GM23338 (cell line): ENCODE results near the gene NT5C3B. TPM values are rescaled to one million over a fixed set of nuclear protein-coding genes. Genes with fewer than 3 reads are reported as not detected.
"Not testable (repeated sequence)": the region's sequence is repeated elsewhere in the genome, so short reads cannot be mapped to it uniquely, and the experiment has no call there.

ENCODE experiments used
- ATAC-seq: fragments of 200-7000 bp; cut with Tn5 transposase; 3 replicates; pipeline ENCODE4 v1.9.1; 2020
- DNase-seq: peaks from one replicate; pipeline ENCODE4 v3.0.0-alpha.2; 2015; ENCODE audit warnings: low spot score
- H2AFZ ChIP-seq: fragments of 200-600 bp; sonication (generic); 2 replicates; pipeline ENCODE4 v1.8.0; 2016; ENCODE audit warnings: antibody characterized with exemption, mild to moderate bottlenecking, moderate library complexity
- H3F3A ChIP-seq: fragments of 200-600 bp; sonication (generic); replicated peaks from 2 replicates; pipeline ENCODE4 v1.8.0; 2017; ENCODE audit warnings: antibody characterized with exemption, mixed run types, low read depth
- H3K27ac ChIP-seq: fragments of 200-600 bp; sonication (generic); 2 replicates; pipeline ENCODE4 v1.6.1; 2016; ENCODE audit warnings: low read depth
- H3K27me3 ChIP-seq: fragments of 200-600 bp; sonication (generic); 2 replicates; pipeline ENCODE4 v1.8.0; 2016; ENCODE audit warnings: mild to moderate bottlenecking, mixed run types, moderate library complexity; ENCODE audit not compliant: insufficient read depth
- H3K36me3 ChIP-seq: fragments of 200-600 bp; sonication (generic); 2 replicates; pipeline ENCODE4 v1.8.0; 2016; ENCODE audit warnings: mild to moderate bottlenecking; ENCODE audit not compliant: insufficient read depth
- H3K4me1 ChIP-seq: fragments of 200-600 bp; sonication (generic); 2 replicates; pipeline ENCODE4 v1.8.0; 2016; ENCODE audit warnings: mild to moderate bottlenecking, moderate library complexity; ENCODE audit not compliant: insufficient read depth
- H3K4me2 ChIP-seq: fragments of 200-600 bp; sonication (generic); 2 replicates; pipeline ENCODE4 v1.7.1; 2017; ENCODE audit warnings: mixed run types
- H3K4me3 ChIP-seq: fragments of 200-600 bp; sonication (generic); 2 replicates; pipeline ENCODE4 v1.6.1; 2016; ENCODE audit warnings: mixed run types
- H3K79me2 ChIP-seq: fragments of 200-600 bp; sonication (generic); replicated peaks from 2 replicates; pipeline ENCODE4 v1.8.0; 2017; ENCODE audit warnings: mild to moderate bottlenecking; ENCODE audit not compliant: insufficient read depth
- H3K9me2 ChIP-seq: fragments of 200-600 bp; sonication (generic); 2 replicates; pipeline ENCODE4 v1.8.0; 2017; ENCODE audit not compliant: insufficient read depth
- H4K20me1 ChIP-seq: fragments of 200-600 bp; sonication (generic); replicated peaks from 2 replicates; pipeline ENCODE4 v1.8.0; 2017; ENCODE audit warnings: mild to moderate bottlenecking; ENCODE audit not compliant: insufficient read depth
- H3K27ac Mint-ChIP-seq: 2 replicates; pipeline ENCODE4 v1.8.0; 2020; ENCODE audit warnings: inconsistent platforms, mild to moderate bottlenecking, moderate library complexity, mixed read lengths
- H3K27me3 Mint-ChIP-seq: 3 replicates; pipeline ENCODE4 v1.8.0; 2022; ENCODE audit warnings: low read depth, mild to moderate bottlenecking, moderate library complexity, mixed read lengths, inconsistent platforms; ENCODE audit not compliant: insufficient read depth, poor library complexity
- H3K36me3 Mint-ChIP-seq: 3 replicates; pipeline ENCODE4 v1.8.0; 2021; ENCODE audit warnings: low read depth, mild to moderate bottlenecking, inconsistent platforms, moderate library complexity, mixed read lengths
- H3K4me1 Mint-ChIP-seq: 3 replicates; pipeline ENCODE4 v1.8.0; 2020; ENCODE audit warnings: mild to moderate bottlenecking, inconsistent platforms, mixed read lengths
- H3K4me3 Mint-ChIP-seq: 3 replicates; pipeline ENCODE4 v1.8.0; 2021; ENCODE audit warnings: moderate library complexity, mild to moderate bottlenecking, inconsistent platforms, mixed read lengths
- H3K9me3 Mint-ChIP-seq: 3 replicates; pipeline ENCODE4 v1.8.0; 2020; ENCODE audit warnings: moderate library complexity, mild to moderate bottlenecking, inconsistent platforms, mixed read lengths
- CTCF ChIP-seq, 2 experiments: fragments of 200-600 bp in 1 of 2; sonication (generic) in 1 of 2; conservative IDR thresholded peaks; 2 replicates each; pipeline versions ENCODE4 v1.5.1 to v1.6.1; 2016 to 2017; ENCODE audit warnings: antibody characterized with exemption in 2 of 2, low read depth in 2 of 2, mild to moderate bottlenecking in 2 of 2, moderate library complexity in 1 of 2
- EZH2 ChIP-seq: fragments of 200-600 bp; sonication (generic); IDR thresholded peaks from one replicate; pipeline ENCODE4 v1.8.0; 2017; ENCODE audit warnings: antibody characterized with exemption, mild to moderate bottlenecking, low read depth; ENCODE audit not compliant: unreplicated experiment
- EZH2phosphoT487 ChIP-seq: fragments of 200-600 bp; sonication (generic); IDR thresholded peaks from one replicate; pipeline ENCODE4 v1.8.1; 2018; ENCODE audit warnings: antibody characterized with exemption; ENCODE audit not compliant: unreplicated experiment
- JUNB ChIP-seq: IDR thresholded peaks from one replicate; pipeline ENCODE4 v1.6.1; 2016; ENCODE audit warnings: antibody characterized with exemption; ENCODE audit not compliant: unreplicated experiment
- STAT1 ChIP-seq: IDR thresholded peaks from one replicate; pipeline ENCODE4 v1.6.1; 2016; ENCODE audit warnings: antibody characterized with exemption; ENCODE audit not compliant: unreplicated experiment
- polyA plus RNA-seq: library from polyadenylated mRNA; unstranded; fragments of >200 nt; fragmentation: Nextera tagmentation; extraction: Ambion mirVana; gene quantifications from 2 replicates; pipeline ENCODE4 v1.2.1, GENCODE V29; 2016
- total RNA-seq: library from RNA; depleted of rRNA; stranded (reverse); fragments of >200 nt; shearing (Covaris generic); gene quantifications from 2 replicates; pipeline ENCODE4 v1.2.3, GENCODE V29; 2014
- TF ChIP-seq, protein P1 (sequence below): IDR thresholded peaks from 2 replicates; pipeline ENCODE4 v1.6.1; 2016; ENCODE audit warnings: antibody characterized with exemption

Gene NT5C3B
- total and polyA plus RNA-seq, 2 experiments from 2014 or later: 58.2 to 78.3 TPM

- TF ChIP-seq, protein P1, sequence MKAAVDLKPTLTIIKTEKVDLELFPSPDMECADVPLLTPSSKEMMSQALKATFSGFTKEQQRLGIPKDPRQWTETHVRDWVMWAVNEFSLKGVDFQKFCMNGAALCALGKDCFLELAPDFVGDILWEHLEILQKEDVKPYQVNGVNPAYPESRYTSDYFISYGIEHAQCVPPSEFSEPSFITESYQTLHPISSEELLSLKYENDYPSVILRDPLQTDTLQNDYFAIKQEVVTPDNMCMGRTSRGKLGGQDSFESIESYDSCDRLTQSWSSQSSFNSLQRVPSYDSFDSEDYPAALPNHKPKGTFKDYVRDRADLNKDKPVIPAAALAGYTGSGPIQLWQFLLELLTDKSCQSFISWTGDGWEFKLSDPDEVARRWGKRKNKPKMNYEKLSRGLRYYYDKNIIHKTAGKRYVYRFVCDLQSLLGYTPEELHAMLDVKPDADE: no peak
- TF ChIP-seq JUNB (no peak), EZH2 (no peak), STAT1 (no peak), CTCF (conservative IDR thresholded peaks at IDR 0.05; ENCODE audit: low read depth in 2 of 2) (no peak)
Observed at GRCh38 chr17:41880130-41880529, 44.1 kb upstream of the NT5C3B start (continued).

GRCh38 chr17:41874293-41874670 is 38.2 kb upstream of the NT5C3B start:
- not testable (repeated sequence) for H3K4me1 ChIP-seq, H3K4me3 ChIP-seq, H3K9me2 ChIP-seq, DNase-seq, H3K4me1 Mint-ChIP-seq, H3K4me3 Mint-ChIP-seq, H3K27ac ChIP-seq, H3K27ac Mint-ChIP-seq, H3K4me2 ChIP-seq, H3K27me3 ChIP-seq, H3K27me3 Mint-ChIP-seq, ATAC-seq, H2AFZ ChIP-seq
- Histone ChIP-seq H3K36me3 (peaks cover 81% of the 10 kb centered on the region), H4K20me1 (peaks cover 21% of the 10 kb centered on the region), H3F3A (peaks cover 34% of the 10 kb centered on the region), H3K79me2 (0 out of 2 replicates have a peak, but pooled peaks cover 13% of the 10 kb centered on the region)
- Mint-ChIP-seq H3K9me3 (peaks cover 11% of the 10 kb centered on the region; the same call in 2 of the 3 replicates), H3K36me3 (peaks cover 97% of the 10 kb centered on the region)

DNA sequence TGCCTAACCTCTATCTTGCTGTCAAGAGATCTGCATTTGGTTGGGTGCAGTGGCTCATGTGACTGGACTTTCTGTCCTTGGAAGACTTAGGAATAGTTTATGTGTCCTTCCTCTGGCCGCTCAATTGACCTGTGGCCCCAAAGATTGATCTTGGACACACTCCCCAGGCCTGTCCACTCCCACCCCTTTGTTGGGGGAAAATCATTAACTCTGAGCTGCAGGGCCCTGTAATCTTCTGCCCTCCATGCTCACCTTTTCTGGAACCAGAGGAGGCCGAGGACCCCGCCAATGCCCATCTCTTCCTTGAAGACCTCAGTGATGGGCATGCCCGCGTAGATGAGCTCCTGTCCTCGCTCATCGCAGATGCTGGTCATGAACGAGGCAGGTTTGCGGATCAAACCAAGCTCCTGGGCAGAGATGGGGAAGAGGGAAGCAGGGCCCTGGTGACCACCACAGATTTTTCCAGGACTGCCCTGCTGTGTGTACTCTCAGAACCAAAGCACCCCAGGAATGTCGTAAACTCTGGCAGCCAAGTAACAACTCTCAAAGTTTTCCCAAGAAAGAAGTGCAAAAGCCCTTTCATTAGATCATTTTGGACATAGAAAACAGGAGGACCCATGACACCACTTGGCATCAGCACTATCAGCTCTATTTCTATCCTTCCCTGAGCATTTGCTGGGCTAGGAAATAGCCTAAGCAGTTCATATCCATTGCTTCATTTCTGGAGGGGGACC is 37.7 kb upstream of the NT5C3B start:
- Mint-ChIP-seq H3K4me3 (no peak overlapping the region), H3K36me3 (peaks cover 97% of the 10 kb centered on the region), H3K27me3 (peaks cover 7% of the 10 kb centered on the region), H3K4me1 (no peaks in the 10 kb centered on the region), H3K9me3 (peaks cover 11% of the 10 kb centered on the region; the same call in 2 of the 3 replicates), H3K27ac (no peak overlapping the region)
- Histone ChIP-seq H3K36me3 (peaks cover 81% of the 10 kb centered on the region), H3K9me2 (no peaks in the 10 kb centered on the region), H3K4me1 (no peaks in the 10 kb centered on the region), H3K4me3 (no peak overlapping the region), H4K20me1 (peaks cover 22% of the 10 kb centered on the region), H2AFZ (no peak overlapping the region), H3K27ac (peak overlapping the region; percentile 39; the same call in 1 of the 2 replicates), H3F3A (peaks cover 35% of the 10 kb centered on the region), H3K4me2 (no peak overlapping the region), H3K27me3 (no peaks in the 10 kb centered on the region), H3K79me2 (0 out of 2 replicates have a peak, but pooled peaks cover 10% of the 10 kb centered on the region)
- ATAC-seq (no peak), DNase-seq (no peak)
- no peak for TF ChIP-seq EZH2phosphoT487
